PC-3 (cell line): Measurements from ENCODE around the gene CYTH3.

ENCODE experiments used
- EZH2 ChIP-seq: fragments of 300-600 bp; sonication (generic); IDR thresholded peaks from one replicate; pipeline ENCODE4 v1.6.1; 2017; ENCODE audit warnings: antibody characterized with exemption, mild to moderate bottlenecking, low read length; ENCODE audit not compliant: unreplicated experiment
- EZH2phosphoT487 ChIP-seq: fragments of 300-600 bp; sonication (generic); IDR thresholded peaks from 2 replicates; pipeline ENCODE4 v1.6.1; 2018; ENCODE audit warnings: mild to moderate bottlenecking, antibody characterized with exemption, low read length, borderline replicate concordance
- TF ChIP-seq, protein P1 (sequence below): fragments of 300-600 bp; sonication (generic); conservative IDR thresholded peaks from 2 replicates; pipeline ENCODE4 v1.5.1; 2017; ENCODE audit warnings: antibody characterized with exemption, low read depth, mild to moderate bottlenecking, low read length

DNA sequence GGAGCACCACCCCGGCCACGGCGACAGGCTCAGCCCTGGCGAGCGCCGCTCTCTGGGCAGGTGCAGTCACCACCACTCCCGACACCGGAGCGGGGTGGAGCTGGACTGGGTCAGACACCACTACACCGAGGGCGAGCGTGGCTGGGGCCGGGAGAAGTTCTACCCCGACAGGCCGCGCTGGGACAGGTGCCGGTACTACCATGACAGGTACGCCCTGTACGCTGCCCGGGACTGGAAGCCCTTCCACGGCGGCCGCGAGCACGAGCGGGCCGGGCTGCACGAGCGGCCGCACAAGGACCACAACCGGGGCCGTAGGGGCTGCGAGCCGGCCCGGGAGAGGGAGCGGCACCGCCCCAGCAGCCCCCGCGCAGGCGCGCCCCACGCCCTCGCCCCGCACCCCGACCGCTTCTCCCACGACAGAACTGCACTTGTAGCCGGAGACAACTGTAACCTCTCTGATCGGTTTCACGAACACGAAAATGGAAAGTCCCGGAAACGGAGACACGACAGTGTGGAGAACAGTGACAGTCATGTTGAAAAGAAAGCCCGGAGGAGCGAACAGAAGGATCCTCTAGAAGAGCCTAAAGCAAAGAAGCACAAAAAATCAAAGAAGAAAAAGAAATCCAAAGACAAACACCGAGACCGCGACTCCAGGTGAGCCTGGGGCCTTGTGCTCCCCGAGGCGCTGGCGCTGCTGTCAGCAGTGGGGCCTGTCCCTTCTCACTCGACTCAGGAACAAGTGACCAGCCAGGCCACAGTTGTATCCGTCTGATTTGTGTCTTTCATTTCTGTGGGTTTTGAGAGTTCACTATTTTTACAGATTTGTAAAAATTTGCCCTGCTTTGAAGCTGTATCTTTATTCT lies 117.7 kb downstream of the CYTH3 start:
- TF ChIP-seq, protein P1, sequence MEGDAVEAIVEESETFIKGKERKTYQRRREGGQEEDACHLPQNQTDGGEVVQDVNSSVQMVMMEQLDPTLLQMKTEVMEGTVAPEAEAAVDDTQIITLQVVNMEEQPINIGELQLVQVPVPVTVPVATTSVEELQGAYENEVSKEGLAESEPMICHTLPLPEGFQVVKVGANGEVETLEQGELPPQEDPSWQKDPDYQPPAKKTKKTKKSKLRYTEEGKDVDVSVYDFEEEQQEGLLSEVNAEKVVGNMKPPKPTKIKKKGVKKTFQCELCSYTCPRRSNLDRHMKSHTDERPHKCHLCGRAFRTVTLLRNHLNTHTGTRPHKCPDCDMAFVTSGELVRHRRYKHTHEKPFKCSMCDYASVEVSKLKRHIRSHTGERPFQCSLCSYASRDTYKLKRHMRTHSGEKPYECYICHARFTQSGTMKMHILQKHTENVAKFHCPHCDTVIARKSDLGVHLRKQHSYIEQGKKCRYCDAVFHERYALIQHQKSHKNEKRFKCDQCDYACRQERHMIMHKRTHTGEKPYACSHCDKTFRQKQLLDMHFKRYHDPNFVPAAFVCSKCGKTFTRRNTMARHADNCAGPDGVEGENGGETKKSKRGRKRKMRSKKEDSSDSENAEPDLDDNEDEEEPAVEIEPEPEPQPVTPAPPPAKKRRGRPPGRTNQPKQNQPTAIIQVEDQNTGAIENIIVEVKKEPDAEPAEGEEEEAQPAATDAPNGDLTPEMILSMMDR: no peak
- TF ChIP-seq EZH2phosphoT487 (no peak), EZH2 (no peak)
